ENCODE results near the gene RAB9A.

DNA sequence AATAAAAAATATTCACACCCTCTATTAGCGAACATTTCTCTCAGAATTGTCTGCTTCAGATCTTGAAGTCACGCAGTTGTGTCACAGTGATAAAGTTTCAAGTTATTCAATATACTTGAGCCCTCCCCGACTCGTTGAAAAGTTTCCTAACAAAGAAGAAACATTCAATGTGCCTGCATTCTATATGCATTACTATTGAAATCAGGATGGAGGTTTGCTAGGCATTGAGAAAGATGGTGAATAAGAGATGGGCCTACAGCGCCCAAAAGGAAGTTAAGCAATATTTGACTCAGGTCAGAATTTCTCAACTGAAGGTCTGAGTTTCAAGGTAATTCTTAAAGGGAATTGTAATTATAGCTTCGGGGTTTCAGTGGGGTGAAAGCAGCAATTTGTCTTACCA, 29.9 kb upstream of the RAB9A start:
- TF ChIP-seq, protein P1, sequence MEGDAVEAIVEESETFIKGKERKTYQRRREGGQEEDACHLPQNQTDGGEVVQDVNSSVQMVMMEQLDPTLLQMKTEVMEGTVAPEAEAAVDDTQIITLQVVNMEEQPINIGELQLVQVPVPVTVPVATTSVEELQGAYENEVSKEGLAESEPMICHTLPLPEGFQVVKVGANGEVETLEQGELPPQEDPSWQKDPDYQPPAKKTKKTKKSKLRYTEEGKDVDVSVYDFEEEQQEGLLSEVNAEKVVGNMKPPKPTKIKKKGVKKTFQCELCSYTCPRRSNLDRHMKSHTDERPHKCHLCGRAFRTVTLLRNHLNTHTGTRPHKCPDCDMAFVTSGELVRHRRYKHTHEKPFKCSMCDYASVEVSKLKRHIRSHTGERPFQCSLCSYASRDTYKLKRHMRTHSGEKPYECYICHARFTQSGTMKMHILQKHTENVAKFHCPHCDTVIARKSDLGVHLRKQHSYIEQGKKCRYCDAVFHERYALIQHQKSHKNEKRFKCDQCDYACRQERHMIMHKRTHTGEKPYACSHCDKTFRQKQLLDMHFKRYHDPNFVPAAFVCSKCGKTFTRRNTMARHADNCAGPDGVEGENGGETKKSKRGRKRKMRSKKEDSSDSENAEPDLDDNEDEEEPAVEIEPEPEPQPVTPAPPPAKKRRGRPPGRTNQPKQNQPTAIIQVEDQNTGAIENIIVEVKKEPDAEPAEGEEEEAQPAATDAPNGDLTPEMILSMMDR (IDR thresholded peaks at IDR 0.05), result no peak
- TF ChIP-seq POLR2A (IDR thresholded peaks at IDR 0.05), result no peak

All from lower leg skin (tissue), 3 donors.